Measurements from ENCODE around the gene FAM174B. TPM values are rescaled to one million over a fixed set of nuclear protein-coding genes. Genes with fewer than 3 reads are reported as not detected.

FAM174B gene
- polyA plus RNA-seq, 12 donors: 15.1 to 26.9 (median 21.8) TPM; not detected in 1

DNA sequence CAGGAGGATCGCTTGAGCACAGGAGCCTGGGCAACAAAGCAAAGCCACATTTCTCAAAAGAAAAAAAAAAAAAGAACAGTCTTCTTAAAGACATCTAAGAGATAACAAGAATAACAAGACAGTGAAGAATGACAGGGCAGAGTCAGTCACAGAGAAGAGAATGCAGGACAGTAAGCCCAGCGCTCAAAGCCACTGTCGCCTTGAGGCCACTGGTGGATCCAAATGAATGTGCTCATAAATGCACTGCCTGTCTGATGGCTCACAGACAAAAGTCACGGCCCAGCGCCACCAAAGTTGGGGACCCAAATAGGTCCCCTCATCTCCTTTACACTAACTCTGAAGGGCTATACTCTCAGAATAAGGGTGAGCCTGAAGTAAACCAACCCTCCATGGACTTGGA lies 52.3 kb downstream of the FAM174B start:
- DNase-seq: no peak

DNA sequence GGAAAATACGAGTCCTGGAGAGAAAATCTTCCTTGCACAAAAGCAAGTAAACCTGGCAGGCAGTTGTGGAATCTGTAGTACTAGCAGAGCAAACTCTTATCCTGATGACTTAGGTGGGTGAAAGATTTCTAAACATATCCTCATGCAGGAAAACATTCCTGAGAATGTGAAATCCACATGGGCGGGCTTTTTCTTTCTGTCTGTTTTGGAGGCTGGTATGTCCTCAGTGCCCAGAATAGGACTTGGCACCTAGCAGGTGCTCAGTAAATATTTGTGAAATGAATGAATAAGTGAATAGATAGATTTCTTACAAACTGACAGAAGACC lies 53.3 kb downstream of the FAM174B start:
- no peak for DNase-seq

DNA sequence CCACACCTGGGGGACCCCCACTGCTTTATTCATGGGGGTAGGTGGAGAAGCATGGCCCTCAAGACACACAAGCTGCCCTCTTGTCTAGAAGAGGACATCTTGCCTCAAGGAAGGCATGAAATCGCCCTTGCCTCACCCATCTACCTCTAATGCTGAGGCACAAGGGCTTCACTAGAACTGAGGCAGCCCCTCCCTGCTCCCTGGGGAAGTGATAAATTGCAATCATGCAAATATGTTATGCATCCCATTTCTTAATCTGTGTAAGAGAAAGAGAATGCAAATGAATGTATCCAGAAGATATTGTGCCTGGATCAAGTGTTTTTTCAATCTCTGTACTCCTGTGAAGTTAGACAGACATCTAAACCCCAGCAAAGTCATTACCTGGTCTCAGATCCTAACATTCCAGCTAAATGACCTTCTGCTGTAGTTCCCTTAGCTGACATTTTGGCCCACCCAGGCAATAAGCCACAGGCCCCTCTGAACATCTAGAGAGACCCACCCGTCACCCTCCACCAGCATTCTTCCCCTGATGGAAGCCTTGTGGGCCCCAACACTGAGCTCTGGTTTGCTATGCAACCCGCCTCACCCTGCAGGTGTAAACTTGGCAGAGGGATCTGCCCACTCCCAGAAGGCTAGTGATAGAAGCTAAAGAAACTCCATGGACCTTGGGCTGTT lies 53.8 kb downstream of the FAM174B start:
- DNase-seq: no peak

DNA sequence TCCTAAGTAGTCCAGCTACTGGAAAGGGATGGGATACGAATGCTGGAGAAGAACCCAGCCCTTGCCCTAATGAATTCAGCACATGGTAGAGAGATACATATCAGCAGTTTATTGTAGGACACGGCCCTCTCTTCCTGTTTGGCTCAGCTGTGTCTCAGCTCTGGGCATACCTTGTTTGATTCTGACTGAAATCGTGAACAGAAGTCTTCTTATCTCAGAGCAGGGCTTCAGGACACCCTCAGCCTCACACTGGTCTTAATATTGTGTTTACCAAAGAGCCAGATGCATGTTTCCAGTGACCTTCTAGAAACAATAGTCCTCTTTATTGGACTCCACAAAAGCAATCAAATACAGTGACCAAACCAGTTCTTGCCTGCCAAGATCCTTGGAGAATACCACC lies 54.7 kb downstream of the FAM174B start:
- no peak for DNase-seq

DNA sequence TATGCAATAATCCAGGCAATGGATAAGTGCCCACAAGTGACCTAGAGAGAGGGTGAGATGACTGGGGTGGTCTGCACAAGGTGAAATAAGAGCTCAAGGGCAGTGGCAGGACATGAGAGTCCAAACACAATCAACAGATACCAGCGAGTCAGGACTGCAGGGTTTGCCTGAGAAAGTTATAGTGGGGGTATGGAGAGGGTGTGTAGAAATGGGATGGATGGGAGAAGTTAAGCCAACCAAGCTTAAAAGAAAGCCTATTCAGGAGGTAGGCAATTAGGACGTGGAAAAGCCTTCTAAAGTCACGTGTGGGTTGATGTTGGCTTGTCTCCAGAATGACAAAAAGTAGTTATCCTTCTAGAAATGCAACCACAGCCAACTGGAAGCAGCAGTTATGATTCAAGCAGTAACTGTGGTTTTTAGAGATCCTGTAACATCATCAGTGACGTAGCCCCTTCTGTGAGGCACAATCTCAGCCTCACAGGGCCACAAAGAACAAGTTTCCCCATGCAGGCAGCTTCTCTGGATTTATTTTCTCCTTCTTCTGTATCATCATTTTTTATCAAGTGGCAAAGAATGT lies 56.1 kb downstream of the FAM174B start:
- no peak for DNase-seq

DNA sequence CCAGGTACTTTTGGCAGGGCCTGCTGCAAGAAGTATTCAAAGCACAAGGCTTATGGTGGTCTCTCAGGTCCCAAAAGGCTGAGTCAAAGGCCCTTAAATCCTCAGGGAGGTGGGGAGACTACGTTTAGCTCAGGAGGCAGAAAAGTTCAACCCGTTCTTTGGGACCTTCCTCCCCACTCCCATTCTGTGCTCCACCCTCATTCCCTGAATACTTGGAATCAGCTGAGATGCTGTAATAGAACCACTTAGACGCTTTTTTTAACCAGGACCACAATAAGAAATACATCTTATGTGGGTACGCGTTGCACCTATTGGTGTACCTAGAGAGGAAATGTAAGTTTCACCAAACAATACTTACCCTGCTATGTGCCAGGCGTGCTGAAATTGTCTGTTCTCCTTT lies 58.0 kb downstream of the FAM174B start:
- DNase-seq: no peak

DNA sequence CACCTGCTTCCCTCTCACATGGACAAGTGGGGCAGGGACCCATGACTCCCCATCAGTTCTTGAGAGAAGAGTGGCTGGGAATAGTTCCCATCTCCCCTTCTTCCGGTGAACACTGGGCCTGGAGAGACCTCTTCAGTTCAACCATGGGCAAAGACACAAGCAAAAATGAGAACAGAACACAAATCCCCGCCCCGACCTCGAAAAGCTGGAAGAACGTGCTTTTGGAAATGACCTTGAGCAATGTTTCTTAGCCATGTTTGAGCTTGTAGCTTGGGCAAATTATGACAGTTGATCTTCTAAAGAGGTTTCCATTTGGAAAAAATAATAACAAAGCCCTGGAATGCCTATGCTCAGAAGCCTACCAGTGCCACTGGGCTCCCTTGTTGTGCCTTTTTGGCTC lies 59.0 kb downstream of the FAM174B start:
- DNase-seq: no peak

DNA sequence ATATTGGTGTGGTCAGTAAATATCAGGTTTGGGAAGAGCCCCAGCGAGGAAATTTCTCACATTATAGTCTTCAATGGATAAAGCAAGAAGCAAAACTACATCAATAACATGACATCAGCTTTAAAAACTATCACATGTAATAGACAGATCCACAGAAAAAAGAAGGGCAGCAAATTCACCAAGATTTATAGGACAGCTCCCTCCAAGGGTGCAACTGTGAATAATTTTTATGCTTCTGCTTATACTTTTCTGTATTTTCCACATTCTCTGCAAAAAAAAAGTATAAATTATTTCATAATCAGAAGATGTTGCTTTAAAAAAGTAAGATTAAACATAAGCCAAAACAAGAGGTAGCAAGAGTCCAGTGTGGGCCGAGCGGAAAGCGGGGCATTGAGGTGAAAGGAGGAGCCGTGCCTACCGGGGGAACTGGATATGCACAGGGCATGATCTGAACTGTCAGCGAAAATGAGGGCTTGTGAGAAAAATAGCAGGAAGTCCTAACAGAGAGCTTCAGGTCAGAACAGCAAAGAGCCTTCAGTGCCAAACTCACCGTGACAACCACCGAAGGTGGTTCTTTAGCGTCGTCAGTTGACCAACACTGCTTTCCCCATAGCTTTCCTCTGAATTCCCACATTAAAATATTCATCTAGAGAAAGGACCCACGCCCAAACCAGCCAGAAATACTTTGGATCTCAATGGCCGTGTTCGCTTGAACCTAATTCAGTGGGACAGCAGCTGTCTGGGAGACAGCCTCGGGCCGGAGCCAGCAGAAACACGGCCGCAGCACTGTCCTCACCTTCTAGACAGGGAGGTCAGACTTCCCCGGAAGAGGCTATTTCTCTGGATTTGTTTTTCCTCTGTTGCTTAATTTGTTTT lies 59.8 kb downstream of the FAM174B start:
- no peak for DNase-seq

DNA sequence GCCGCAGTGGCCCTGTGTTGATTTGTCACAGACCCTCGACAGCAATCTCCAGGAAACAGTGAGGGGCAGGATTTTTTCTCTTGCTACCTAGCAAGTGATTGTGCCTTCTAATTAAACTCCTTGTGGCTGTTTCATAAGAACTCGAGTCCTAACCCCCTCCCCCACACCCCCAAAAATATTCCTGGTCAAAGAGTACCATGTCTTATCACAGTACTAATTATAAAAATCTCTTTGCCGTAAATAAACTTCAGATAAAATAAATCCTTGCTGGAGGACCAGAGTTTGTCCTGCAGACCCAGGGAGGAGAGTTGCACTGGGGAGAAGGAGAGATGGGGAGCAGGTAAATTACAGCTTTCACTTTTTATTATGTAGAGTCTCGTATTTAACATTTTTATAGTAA lies 64.3 kb downstream of the FAM174B start:
- no peak for DNase-seq

DNA sequence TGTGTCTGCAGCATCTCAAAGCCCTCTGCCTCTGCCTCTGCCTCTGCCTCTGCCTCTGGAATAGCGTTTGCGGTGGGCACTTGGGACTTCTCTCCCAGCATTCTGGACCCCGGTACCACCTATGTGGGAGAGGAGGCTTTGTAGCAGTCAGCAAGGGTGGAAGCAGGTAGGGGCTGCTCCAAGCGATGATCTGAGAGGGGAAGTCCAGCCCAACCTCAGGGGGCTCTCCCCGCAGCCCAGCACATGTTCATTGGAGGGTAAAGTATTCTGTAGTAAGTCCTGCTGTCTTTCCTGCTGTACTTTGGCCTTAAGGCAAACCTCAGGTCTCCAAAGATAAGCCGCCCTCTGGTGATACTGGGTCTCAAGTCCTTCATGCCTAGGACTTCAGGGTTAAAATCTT lies 68.6 kb downstream of the FAM174B start:
- DNase-seq: no peak

DNA sequence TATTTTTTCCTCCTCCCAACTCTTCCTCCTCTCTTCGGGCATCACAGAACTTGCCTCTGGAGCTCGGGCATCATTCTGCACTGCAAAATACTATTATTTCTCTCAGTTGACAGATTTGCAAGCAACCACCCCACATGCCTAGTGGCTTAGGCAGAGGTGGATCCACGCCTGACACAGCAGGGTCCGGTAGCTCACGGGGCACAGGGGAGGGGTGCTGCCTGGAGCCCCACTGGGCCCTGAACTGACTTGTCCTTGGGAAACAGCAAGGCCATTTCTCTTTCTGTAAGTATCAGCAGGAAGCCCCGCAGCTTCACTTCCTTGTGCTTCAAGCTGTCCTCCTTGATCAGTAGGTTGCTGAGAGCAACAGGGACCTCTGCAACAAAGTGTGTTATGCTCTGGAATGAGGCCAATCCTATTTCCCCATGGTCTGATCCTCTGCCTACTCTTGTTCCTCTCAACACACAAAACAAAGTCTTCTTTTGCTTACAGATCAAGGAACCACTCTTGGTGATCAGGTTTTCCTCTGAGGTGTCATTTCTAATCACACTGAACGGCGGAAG lies 69.1 kb downstream of the FAM174B start:
- no peak for DNase-seq

DNA sequence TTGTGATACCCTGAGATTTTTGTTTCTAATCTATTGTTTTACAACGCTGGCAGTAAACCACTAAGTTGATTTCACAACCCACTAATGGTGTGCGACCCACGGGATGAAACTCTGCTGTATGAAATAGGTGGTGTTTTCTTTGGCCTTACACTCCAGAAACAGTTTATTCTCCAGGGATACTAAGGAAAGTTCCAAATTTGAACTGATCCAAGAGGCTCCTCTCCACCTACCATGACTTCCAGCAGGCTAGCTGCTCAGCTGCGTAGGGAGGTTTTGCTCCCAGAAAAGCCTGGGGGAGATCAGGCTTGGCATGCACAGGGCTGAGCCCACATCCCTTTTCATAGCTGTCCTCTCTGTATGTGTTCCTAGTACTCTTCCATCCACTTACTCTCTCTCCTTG lies 71.5 kb downstream of the FAM174B start:
- no peak for DNase-seq

DNA sequence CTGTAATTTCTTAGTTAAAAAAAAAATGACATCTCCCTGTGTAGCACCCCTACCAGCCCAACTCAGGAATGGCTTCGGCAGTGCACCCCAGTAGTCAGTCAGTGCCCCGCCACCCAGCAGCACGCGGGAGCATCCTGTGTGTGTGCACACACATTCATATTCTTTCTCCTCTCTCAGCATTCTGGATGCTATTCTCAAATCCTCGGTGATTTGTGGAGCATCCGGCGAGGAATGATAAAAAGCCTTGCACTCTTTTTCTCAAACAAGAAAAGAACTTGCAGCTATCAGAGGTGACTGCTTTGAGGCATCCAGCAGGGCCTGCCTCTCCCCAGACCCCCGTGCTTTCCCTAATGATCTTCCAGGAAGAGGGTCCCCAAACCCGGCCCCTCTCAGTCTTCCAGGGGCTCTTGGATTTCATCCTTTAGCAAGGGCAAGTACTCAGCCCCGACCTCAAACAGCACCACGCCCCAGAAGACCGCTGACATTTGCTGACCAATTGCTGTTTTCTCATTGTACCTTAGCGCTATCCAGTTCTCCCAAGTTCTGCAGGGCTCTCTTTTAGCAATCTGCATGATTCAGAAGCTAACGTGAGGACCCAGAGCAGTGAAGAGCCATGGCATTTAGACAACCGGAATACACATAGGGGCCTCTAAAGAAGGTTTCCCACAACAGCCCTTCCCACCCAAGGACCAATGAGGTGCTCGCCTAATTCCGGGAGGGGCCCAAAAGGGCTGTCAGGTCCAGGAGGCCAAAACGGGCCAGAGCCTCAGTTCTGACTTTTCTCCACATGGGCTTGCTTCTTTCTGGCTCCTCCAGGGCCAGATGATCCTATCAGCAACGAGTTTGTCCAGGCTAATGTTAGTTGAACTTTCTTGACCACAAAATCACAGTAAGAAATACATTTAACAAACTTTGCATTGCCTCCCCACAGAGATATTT lies 72.2 kb downstream of the FAM174B start:
- no peak for DNase-seq

DNA sequence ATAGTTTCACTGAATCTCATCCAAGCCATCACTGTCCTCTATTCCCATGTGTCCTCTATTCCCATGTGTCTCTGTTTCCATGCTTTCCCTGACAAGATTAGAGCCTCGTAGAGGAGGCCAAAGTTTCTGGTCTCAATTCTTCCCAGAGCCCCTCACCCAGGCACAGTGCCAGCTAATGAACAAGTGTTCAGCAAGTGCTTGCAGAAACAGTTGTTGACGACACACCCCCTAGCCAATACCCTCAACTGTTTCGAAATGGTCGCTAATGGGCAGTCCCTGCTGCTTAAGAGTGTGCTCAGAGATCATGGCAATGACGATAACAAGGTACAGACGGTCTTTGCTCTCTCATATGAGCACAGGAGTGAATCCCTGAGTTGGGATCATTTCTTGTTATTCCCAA lies 73.4 kb downstream of the FAM174B start:
- no peak for DNase-seq

DNA sequence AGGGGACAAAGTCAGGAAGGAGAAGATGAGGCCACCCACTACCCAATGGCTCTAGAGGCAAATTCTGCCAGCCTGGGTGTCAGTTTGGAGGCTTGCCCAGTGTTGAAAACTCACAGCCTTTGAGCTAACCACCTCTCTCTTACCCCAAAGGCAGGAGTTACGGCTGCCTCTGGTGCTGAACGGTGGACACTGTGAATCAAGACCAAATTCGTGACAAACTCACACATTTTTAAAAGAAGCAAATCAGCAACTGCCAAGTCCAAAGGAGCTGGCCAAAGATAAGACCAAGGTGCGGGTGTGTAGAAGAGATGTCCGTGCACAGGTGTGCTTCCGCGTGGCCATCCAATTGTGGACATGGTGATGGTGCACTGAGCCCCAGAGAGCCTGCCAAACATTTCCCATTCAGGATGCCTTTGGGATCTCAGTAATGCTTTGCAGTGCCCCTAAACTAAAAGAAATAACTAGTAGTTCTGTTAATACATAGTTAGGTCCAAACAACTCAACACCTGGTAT lies 74.6 kb downstream of the FAM174B start:
- no peak for DNase-seq

DNA sequence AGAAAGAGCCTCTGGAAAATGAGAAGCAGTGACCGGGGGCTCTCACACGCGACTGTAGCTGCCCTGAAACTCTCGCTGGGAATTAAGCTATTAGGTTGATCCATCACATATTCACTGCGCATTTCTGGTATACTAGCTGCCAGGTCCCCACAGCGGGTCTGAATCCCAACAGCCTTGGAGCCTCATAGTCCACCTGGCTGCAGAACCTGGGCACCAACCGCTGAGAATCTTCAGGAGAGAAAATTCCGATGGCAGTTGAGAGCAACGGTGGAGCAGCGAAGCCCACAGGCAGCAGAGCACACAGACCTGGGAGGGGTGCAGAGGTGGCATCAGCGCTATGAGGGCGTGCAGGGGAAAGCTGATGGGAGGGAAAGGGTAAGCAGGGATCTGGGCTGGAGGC lies 75.1 kb downstream of the FAM174B start:
- DNase-seq: no peak

DNA sequence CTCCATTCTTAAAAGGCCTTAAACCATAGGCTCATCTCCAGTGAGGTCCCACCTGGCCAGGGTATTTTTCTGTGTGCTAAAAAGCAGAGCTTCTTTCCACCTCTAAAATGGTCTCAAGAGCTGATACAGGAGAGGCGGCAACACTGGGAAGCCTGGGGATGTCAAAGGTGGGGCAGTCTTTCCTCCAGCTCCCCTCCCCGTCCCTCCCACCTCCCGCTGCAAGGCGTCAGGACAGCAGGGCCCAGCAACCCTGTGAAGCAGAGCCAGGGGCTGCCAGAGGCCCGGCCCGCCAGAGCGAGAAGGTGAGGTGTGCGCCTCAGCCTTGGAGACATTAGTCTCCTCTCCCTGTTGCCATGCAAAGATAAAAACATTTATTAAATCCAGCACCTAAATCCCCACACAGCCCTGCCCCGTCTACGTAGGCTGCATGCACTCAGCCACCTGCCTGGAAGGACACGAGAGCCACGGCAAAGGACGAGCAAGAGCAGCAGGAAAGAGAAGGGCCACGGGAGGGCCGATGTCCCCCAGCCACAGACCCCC lies 75.6 kb downstream of the FAM174B start:
- DNase-seq: no peak

DNA sequence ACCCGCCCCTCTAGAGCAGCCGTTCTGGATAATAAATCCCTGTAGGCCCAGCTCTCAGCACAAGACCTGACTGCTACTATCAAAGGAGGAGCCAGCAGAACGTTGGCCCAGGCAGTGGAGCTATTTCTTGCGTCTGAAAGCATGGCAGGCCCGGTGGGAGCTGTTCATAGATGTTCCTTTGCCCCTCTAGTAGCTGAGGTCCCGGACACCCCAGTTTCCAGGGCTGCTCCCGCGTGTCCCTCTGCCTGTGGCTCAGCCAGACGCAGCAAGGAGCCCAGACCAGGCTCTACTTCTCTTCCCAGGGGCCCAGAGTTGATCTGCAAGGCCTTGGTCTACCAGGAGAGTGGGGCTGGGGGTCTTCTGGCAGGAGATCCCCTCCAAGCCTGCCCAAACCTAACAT lies 76.1 kb downstream of the FAM174B start:
- no peak for DNase-seq

DNA sequence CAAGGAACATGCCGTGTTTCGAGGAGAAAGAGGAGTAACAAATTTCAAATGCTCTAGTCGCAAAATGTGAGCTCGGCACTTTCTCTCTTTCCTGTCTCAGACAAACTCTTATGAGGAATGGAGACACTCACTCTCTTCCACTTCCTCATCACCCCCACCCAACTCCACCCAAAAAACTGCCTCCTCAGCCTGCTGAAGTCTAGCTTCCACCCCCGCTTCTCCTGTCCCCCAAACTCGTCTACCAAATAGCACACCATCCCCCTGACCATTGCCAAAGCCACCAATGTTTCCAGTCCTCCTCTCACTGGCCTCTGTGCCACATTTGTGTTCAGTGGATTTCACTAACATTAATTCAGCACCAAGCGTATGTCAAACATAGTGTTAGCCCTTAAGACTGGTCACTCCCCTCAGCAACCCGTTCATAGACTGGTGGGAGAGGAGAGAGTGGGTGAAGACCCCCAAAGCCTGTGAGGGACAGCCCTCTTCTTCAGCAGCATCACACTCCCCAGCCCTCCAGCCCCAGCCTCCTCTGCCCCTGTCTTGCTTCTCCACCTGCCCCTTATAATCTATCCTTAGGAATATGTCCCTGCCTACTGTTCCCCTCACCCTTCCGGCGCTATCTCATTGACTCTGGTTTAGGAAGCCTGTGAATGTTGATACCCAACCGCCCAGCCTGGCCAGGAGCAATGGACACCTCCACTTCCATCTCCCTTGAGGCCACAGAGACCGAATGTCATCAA lies 77.3 kb downstream of the FAM174B start:
- DNase-seq: no peak

DNA sequence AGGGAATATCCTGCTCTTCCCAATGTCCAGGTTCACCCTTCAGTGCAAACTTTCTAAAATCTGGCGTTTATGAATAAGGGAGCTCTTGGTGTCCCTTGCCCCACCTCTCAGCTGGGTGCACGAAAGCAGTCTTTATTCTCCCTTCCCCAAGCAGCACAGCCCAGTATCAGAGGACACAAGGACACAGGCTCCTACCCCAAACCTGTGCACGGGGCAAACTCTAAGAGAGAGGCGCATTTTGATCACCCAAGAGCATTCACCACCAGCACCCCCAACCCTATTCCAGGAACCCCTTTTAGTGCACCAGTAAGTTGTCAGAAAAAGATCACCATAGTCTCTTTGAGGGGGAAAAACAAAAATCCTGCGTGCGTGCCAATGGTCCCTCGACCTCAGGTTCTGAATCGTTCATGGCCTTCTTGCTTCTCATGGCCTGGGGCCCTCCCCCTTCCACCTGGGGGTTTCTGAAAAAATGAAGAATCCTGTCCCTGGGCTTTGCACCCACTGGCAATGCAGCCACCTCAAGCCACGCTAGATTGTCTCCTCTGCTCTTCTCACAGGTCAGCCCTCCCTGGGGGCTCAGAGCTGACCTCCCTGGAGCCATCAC lies 78.9 kb downstream of the FAM174B start:
- DNase-seq: no peak

Measured in muscle of arm (tissue), 12 donors.